IPS-NIHi11 (cell line): ENCODE results near the gene ZNF155.
"Not testable (repeated sequence)": the region's sequence is repeated elsewhere in the genome, so short reads cannot be mapped to it uniquely, and the experiment has no call there.

ENCODE experiments used
- DNase-seq: peaks from one replicate; pipeline ENCODE4 v3.0.0; 2012; ENCODE audit warnings: mixed read lengths, low spot score

The ZNF155 gene

GRCh38 chr19:43983912-43984686 lies at the start of gene ZNF155:
Gene ZNF155 (plus strand): TSS chr19:43984188. CDS start chr19:43988544, 4,356 bp downstream.
- peak; percentile 90 for DNase-seq

GRCh38 chr19:43934985-43935708 lies 48.8 kb upstream of the ZNF155 start, which contains the start of gene ZNF45:
Gene ZNF45 (minus strand): TSS chr19:43935282. CDS start chr19:43922185, 13,097 bp downstream.
- DNase-seq = peak; percentile 93

DNA sequence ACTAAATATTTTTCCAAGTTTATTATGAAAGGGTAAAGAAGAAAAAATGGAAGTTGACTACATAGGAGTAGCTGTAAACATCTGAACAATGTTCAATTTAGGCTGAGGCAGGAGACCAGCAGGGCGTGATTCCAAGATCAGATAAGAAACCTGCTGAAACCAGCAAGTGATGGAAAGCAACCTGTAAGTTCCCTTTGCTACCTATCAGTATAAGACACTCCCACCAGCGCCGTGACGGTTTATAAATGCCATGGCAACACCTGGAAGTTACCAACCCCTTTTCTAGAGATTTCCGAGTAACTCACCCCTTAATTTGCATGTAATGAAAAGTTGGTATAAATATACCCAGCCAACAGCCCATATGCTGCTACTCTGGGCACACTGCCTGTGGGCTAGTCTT lies 47.8 kb upstream of the ZNF155 start:
- no peak for DNase-seq

DNA sequence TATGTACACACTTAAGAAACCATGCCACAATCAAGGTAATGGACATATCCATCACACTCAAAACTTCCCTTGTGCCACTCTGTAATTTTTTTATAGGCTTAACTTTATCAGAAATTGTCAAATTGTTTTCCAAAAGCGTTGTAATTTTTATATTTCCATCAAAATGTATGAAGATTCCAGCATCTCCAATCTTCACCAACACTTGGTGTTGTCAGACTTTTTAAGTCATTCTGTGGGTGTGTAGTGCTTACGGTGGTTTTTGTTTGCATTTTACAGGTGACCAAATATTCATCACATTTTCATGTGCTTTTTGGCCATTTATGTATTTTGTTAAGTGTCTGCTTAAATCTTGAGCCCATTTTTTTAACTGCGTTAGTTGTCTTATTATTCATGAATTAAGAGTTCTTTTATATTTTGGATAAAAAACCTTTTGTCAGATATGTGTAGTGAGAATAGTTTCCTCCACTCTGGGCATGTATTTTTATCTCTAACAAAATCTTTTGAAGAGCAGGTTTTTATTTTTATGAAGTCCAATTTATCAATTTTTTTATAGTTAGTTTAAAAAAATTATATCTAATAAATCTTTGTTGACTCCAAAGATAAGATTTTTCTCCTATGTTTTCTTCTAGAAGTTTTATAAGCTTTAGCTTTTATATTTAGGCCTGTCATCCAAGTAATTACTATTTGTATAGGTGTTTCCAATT lies 44.3 kb upstream of the ZNF155 start:
- no peak for DNase-seq

DNA sequence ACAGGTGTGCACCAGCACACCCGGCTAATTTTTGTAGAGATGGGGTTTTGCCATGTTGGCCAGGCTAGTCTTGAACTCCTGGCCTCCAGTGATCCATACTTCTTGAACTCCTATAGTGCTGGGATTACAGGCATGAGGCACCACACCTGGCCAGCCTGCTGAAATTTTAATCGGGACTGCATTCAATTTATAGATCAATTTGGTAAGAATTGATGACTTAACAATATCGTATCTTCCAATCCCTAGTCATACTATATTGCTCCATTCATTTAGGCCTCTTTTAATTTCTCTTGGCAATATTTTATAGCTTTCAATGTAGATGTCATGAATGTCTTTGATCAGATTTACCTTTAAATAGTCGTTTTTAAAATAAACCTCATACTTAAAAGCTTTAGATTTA lies 43.3 kb upstream of the ZNF155 start:
- no peak for DNase-seq

- DNase-seq = no peak
Observed at GRCh38 chr19:43941209-43941608, 42.8 kb upstream of the ZNF155 start.

DNA sequence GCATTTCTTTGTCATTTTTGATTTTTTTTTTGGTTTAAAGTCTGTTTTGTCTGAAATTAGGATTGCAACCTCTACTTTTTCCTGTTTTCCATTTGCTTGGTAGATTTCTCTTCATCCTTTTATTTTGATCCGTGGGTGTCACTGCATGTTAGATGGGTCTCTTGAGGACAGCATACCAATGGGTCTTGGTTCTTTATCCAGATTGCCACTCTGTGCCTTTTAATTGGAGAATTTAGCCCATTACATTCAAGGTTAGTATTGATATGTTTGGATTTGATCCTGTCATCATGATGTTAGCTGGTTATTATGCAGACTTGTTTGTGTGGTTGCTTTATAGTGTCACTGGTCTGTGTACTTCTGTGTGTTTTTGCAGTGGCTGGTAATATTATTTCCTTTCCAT lies 36.6 kb upstream of the ZNF155 start:
- DNase-seq = not testable (repeated sequence)

DNA sequence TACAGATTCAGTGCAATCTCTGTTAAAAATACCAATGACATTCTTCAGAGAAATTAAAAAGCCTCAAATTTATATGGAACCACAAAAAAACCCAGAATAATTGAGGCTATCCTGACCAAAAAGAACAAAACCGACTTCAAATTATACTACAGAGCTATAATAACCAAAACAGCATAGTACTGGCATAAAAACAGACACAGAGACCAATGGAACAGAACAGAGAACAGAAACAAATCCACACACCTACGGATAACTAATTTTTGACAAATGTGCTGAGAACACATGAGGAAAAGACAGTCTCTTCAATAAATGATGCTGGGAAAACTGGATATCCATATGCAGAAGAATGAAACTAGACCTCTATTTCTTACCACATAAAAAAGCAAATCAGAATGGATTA lies 34.2 kb upstream of the ZNF155 start:
- not testable (repeated sequence) for DNase-seq

DNA sequence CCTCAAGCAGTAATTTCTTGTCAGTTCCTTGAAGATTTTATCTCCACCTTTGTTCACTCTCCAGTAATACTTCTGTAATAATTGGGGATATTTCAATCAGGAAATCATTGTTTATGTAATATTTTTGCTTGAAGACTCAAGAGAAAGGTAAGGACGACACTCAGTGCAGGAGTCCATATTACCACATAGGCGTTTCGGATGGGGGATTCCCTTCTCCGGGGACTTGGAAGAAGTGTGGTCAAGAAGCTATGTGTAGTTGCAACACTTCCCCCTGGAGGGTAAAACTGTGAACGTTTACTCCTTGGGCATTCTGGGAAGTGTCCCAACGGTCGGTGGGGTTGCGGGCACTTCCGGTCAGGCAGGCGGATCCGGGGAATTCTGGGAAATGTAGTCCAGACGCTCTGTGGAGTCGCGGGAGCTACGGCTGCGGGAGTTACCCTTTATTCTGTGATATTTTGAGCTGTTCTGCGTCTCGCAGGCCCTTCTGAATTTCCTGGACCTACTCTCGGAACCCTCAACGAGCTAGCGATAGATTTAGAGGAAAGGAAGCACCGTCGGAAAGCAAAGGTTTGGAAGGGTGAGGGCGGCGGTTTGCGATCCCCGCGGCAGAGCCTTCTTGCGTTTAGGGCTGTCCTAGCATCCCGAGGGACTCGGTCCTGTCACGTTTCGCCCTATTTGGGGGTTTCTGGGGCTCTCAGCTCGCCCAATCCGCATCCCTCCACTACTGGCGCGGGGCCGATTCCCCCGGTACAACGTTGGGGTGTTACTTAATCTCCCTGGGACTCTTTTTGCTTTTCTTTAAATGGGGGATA lies 32.9 kb upstream of the ZNF155 start, which contains the start of gene ZNF221:
Gene ZNF221, plus strand, starts transcription at position 395 of the 812 bp plus-strand sequence. CDS start 11,499 bp downstream, outside the sequence.
- peak; percentile 96 for DNase-seq

- no peak for DNase-seq
Observed at GRCh38 chr19:43956827-43957226, 27.2 kb upstream of the ZNF155 start.

- no peak for DNase-seq
Observed at GRCh38 chr19:43957891-43958290, 26.1 kb upstream of the ZNF155 start.

DNA sequence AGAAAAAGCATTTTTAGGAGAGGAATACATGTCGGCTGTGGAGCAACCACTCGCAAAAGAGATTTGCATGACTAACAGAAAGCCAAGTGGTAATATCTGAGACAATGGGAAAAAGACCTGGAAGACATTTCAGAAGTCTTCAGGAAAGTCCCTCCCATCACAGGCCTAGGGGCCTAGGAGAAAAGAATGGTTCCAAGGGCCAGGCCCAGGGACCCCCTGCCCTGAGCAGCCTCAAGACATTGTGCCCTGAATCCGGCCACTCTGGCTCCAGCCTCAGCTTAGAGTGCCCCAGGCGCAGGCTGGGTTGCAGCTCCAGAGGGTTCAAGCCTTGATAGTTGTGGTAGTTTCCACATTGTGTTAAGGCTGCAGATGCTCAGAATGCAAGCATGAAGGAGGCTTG lies 23.6 kb upstream of the ZNF155 start:
- DNase-seq = no peak

- DNase-seq = no peak
Observed at GRCh38 chr19:43966079-43966694, 17.8 kb upstream of the ZNF155 start.

DNA sequence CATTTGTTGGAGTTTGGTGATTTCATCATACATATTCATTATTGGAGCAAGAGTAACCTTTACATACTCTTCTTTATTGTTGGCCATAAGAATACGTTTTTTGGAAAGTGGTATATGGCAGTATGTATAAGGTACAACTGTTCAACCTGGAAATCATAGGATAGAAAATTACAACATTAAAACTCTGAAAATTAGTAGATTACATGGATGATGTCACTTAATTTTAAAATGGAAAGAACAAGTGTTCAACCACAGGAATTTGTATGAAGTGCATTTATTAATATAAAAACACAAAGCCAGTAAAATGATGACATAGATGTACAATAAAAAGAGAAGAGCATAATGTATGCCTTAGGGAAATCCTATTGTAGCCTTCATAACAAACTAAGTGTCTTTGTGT lies 7.3 kb upstream of the ZNF155 start:
- no peak for DNase-seq

- DNase-seq = no peak
Observed at GRCh38 chr19:43983544-43983911, 460 bp upstream of the ZNF155 start.

- peak; percentile 10 for DNase-seq
Observed at GRCh38 chr19:43984687-43985000, 656 bp downstream of the ZNF155 start.

- DNase-seq = no peak
Observed at GRCh38 chr19:43997631-43998290, 13.8 kb downstream of the ZNF155 start.

- no peak for DNase-seq
Observed at GRCh38 chr19:44002212-44002565, 18.2 kb downstream of the ZNF155 start.

DNA sequence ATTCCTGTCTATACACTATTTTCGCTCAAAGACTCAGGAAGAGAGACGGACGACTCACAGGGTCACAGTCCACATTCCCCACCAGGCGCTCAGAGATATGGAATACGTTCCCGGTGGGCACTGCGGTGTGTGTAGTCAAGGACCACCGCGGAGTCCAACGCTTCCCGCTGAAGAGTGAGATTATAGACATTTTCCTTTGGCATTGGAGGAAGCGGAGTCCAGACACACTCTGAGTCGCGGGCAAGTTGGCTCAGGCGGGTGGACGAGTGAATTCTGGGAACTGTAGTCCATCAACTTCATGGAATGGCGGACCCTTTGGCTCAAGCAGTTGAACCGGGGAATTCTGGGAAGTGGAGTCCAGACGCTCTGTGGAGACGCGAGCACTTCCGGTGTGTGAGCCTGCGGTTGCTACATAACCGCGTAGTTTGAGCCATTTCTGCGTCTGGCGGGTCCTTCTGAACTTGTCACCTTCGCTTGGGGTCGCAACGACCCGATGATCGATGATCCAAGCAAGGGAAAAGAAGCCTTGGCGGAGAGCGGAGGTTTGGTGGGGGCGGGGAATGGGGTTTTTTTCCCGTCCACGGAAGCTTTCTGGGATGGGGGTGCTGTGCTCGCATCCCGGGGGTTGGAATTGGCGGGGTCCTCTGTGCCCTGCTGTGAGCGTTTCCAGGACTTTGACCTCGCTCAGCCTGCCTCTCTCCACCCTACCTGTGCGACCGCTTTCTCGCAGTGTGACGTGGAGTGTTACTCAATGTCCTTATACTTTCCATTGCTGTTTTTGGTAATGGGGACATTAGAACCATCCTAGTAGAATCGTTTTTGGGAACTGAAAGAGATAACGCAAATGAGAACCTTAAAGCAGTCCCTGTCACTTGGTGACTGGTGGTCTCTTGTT lies 18.8 kb downstream of the ZNF155 start, which contains the start of gene ZNF230:
Gene ZNF230, plus strand, starts transcription at position 392 of the 895 bp plus-strand sequence. CDS start 4,122 bp downstream, outside the sequence.
- DNase-seq = peak; percentile 91
